GM21723 (cell line): ENCODE measurements around the gene CCNG2.
"Not testable (repeated sequence)": the region's sequence is repeated elsewhere in the genome, so short reads cannot be mapped to it uniquely, and the experiment has no call there.

Experiments
- ATAC-seq: cut with Tn5 transposase; IDR thresholded peaks from one replicate; pipeline ENCODE4 v1.9.1; 2021; ENCODE audit warnings: mild to moderate bottlenecking, moderate library complexity; ENCODE audit not compliant: unreplicated experiment

The CCNG2 gene

GRCh38 chr4:77156912-77157858, at the start of gene CCNG2:
Gene CCNG2, plus strand, starts transcription at chr4:77157207. Its CDS starts 1,326 bp downstream, at chr4:77158533.
- peak; percentile 24 for ATAC-seq

GRCh38 chr4:77110730-77111129, 46.3 kb upstream of the CCNG2 start:
- no peak for ATAC-seq

- ATAC-seq: no peak
These were observed 43.9 kb upstream of the CCNG2 start for GRCh38 chr4:77113069-77113468.

GRCh38 chr4:77117721-77118120, 39.3 kb upstream of the CCNG2 start:
- no peak for ATAC-seq

- ATAC-seq: peak; percentile 88
These were observed 36.0 kb upstream of the CCNG2 start for GRCh38 chr4:77120886-77121508.

- no peak for ATAC-seq
These were observed 35.2 kb upstream of the CCNG2 start for GRCh38 chr4:77121736-77122240.

GRCh38 chr4:77122656-77123055, 34.4 kb upstream of the CCNG2 start:
- no peak for ATAC-seq

GRCh38 chr4:77123411-77123810, 33.6 kb upstream of the CCNG2 start:
- no peak for ATAC-seq

GRCh38 chr4:77124576-77124975, 32.4 kb upstream of the CCNG2 start:
- no peak for ATAC-seq

- no peak for ATAC-seq
These were observed 31.0 kb upstream of the CCNG2 start for GRCh38 chr4:77125961-77126360.

GRCh38 chr4:77126809-77127208, 30.2 kb upstream of the CCNG2 start:
- peak; percentile 94 for ATAC-seq

- ATAC-seq: peak; percentile 54
These were observed 29.8 kb upstream of the CCNG2 start for GRCh38 chr4:77127215-77127614.

GRCh38 chr4:77127837-77128621, 29.0 kb upstream of the CCNG2 start:
- ATAC-seq: no peak

GRCh38 chr4:77132652-77133312, 24.2 kb upstream of the CCNG2 start:
- no peak for ATAC-seq

GRCh38 chr4:77137448-77137847, 19.6 kb upstream of the CCNG2 start:
- ATAC-seq: not testable (repeated sequence)

- no peak for ATAC-seq
These were observed 14.9 kb upstream of the CCNG2 start for GRCh38 chr4:77141964-77142645.

GRCh38 chr4:77142646-77143028, 14.4 kb upstream of the CCNG2 start:
- ATAC-seq: no peak

GRCh38 chr4:77143091-77143490, 13.9 kb upstream of the CCNG2 start:
- ATAC-seq: no peak

- no peak for ATAC-seq
These were observed 11.2 kb upstream of the CCNG2 start for GRCh38 chr4:77145842-77146185.
